Measurements from ENCODE around the gene CABLES1.

GRCh38 chr18:23243816-23244215, 108.5 kb downstream of the CABLES1 start:
- TF ChIP-seq CTCF (conservative IDR thresholded peaks at IDR 0.05) (no peak), EZH2 (IDR thresholded peaks at IDR 0.05; ENCODE audit: low read depth) (no peak)
